ENCODE measurements around the gene GGCT.

GGCT gene

DNA sequence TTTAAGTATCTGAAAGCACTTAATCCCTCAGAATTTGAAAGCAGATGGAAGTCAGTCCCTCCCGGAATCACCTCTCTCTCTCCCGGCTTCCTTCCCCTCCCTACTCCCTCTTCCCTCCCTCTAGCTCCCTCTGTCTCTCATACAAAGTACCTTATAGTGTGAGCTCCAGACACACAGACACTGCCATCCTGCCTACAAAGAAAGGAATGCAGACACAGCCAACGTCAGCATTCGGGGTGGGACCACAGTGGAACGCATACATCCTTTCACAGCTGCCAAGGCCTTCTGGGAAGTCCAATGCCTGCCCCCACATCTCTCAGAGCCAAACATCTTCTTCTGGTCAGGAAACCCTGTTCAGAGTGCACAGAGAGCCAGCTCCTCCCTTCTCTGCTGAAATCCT is 35.3 kb downstream of the GGCT start:
- H3K9me3 ChIP-seq (ENCODE audit: control insufficient read depth, low read length): no peaks in the 10 kb centered on the region
- H3K4me3 ChIP-seq (ENCODE audit: extremely low read depth, insufficient read depth, low read length, poor library complexity, severe bottlenecking): no peak overlapping the region
- peak overlapping the region; percentile 73 for H3K27ac ChIP-seq (ENCODE audit: low read depth, low read length, severe bottlenecking)
- H3K36me3 ChIP-seq (ENCODE audit: control insufficient read depth, insufficient read depth, low read length): no peaks in the 10 kb centered on the region
- 4 to 9% methylated on average over 5 of the region's 5 CpGs for WGBS, 2 experiments (ENCODE audit: insufficient coverage in 2 of 2)
- peaks cover 35% of the 10 kb centered on the region for H3K4me1 ChIP-seq (ENCODE audit: control insufficient read depth, insufficient read depth, low read length, poor library complexity, severe bottlenecking)

DNA sequence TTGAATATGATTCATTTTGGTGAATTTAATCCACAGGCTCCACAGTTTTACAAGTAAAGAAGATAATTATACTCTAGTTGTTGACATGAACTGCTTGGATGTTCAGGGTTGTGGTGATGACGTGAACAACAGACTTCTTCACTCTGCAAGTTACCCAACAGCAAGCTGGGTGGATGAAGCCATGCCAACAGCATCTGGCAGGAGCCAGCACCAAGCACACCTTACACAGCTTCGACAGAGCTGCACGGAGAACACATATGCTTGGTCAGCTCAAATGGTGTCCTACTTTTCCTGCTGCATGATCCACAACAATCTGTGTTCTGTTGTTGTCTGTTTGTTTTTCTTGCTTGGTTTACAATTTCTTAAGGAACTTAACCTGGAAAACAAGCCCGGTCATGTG is 35.8 kb downstream of the GGCT start:
- peaks cover 40% of the 10 kb centered on the region for H3K4me1 ChIP-seq (ENCODE audit: control insufficient read depth, insufficient read depth, low read length, poor library complexity, severe bottlenecking)
- H3K36me3 ChIP-seq (ENCODE audit: control insufficient read depth, insufficient read depth, low read length): no peaks in the 10 kb centered on the region
- H3K27ac ChIP-seq (ENCODE audit: low read depth, low read length, severe bottlenecking): peak overlapping the region; percentile 73
- 73 to 94% methylated on average over 3 of the region's 4 CpGs for WGBS, 2 experiments (ENCODE audit: insufficient coverage in 2 of 2)
- H3K9me3 ChIP-seq (ENCODE audit: control insufficient read depth, low read length): no peaks in the 10 kb centered on the region
- H3K4me3 ChIP-seq (ENCODE audit: extremely low read depth, insufficient read depth, low read length, poor library complexity, severe bottlenecking): no peak overlapping the region

DNA sequence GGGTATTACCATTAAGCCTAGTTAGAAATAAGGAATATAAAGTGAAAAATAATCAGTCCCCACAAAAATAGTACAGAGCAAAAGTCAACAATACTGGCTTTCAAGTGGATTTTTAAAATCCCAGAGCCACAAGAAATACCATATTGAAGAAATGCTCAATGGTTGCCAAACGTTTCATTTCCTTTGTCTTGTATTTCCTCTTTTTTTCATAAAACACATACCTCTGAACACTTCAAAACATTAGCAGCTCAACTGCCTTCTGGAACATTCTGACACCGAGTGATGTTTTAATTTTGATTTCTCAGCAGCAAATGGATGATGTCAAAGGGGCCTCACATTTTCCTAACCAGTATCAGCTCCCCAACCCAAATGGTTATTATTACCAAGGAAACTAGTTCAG is 36.6 kb downstream of the GGCT start:
- no peak overlapping the region for H3K27ac ChIP-seq (ENCODE audit: low read depth, low read length, severe bottlenecking)
- H3K36me3 ChIP-seq (ENCODE audit: control insufficient read depth, insufficient read depth, low read length): no peaks in the 10 kb centered on the region
- peaks cover 41% of the 10 kb centered on the region for H3K4me1 ChIP-seq (ENCODE audit: control insufficient read depth, insufficient read depth, low read length, poor library complexity, severe bottlenecking)
- 95 to 100% methylated on average over 2 of the region's 2 CpGs for WGBS, 2 experiments (ENCODE audit: insufficient coverage in 2 of 2)
- H3K9me3 ChIP-seq (ENCODE audit: control insufficient read depth, low read length): no peaks in the 10 kb centered on the region
- no peak overlapping the region for H3K4me3 ChIP-seq (ENCODE audit: extremely low read depth, insufficient read depth, low read length, poor library complexity, severe bottlenecking)

DNA sequence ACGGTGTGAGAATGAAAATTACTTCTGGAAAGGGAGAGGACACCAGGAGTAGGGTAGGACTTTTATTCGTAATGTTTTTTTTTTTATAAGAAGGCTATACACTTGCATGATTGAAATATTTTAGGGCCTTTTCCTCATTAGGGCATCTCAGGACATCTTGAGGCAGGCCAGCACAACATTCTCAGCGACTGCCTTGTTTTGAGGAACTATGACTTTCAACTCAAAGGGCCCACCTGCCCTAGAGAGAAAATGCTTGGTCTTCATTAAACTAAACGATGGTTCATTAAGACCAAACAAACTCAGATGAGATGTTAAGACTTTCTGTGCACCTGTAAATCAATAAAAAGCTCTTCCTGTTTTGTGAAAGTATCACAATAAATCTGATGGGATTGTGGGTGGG is 37.4 kb downstream of the GGCT start:
- Histone ChIP-seq H3K4me1 (ENCODE audit: control insufficient read depth, insufficient read depth, low read length, poor library complexity, severe bottlenecking) (peaks cover 38% of the 10 kb centered on the region), H3K27ac (ENCODE audit: low read depth, low read length, severe bottlenecking) (no peak overlapping the region), H3K4me3 (ENCODE audit: extremely low read depth, insufficient read depth, low read length, poor library complexity, severe bottlenecking) (no peak overlapping the region), H3K9me3 (ENCODE audit: control insufficient read depth, low read length) (no peaks in the 10 kb centered on the region), H3K36me3 (ENCODE audit: control insufficient read depth, insufficient read depth, low read length) (no peaks in the 10 kb centered on the region)
- WGBS, 2 experiments (ENCODE audit: insufficient coverage in 2 of 2): 88 to 100% methylated on average over 1 to 3 of the region's 4 CpGs

DNA sequence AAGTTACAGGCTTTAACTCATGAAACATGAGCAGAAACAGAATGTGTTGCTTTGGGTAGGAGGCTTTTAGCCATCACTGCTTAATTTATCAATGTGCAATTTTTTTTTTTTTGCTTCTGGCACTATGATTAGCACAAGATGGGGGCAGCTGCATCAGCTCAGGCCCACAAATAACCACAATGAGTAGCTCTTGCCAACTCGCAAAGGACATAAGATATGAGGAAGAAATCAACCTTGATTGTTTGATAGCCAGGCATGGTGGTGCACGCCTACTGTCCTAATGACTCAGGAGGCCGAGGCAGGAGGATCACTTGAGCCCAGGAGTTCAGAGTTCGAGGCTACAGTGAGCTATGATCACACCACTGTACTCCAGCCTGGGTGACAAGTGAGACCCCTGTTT is 38.4 kb downstream of the GGCT start:
- Histone ChIP-seq H3K27ac (ENCODE audit: low read depth, low read length, severe bottlenecking) (no peak overlapping the region), H3K36me3 (ENCODE audit: control insufficient read depth, insufficient read depth, low read length) (no peaks in the 10 kb centered on the region), H3K4me3 (ENCODE audit: extremely low read depth, insufficient read depth, low read length, poor library complexity, severe bottlenecking) (no peak overlapping the region), H3K9me3 (ENCODE audit: control insufficient read depth, low read length) (no peaks in the 10 kb centered on the region), H3K4me1 (ENCODE audit: control insufficient read depth, insufficient read depth, low read length, poor library complexity, severe bottlenecking) (peaks cover 35% of the 10 kb centered on the region)
- WGBS, 2 experiments (ENCODE audit: insufficient coverage in 2 of 2): 87 to 90% methylated on average over 2 to 4 of the region's 4 CpGs

DNA sequence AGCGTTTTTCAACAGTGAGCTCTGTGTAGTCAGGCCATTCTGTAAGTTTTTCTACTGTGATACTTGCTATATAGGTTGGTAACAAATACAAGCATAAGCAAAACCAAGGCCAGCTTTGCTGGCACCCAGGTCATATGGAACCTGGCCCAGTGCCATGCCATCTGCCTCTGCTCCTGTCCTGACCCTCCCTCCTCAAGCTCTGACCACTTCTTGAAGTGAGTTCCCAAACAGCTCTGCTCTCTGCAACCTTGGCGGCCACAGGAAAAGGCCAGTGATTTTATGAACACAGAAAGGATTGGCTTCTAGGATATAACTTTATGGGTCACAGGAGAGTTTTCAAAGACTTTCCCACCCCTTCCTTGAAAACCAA is 38.8 kb downstream of the GGCT start:
- Histone ChIP-seq H3K9me3 (ENCODE audit: control insufficient read depth, low read length) (no peaks in the 10 kb centered on the region), H3K4me3 (ENCODE audit: extremely low read depth, insufficient read depth, low read length, poor library complexity, severe bottlenecking) (no peak overlapping the region), H3K4me1 (ENCODE audit: control insufficient read depth, insufficient read depth, low read length, poor library complexity, severe bottlenecking) (peaks cover 30% of the 10 kb centered on the region), H3K27ac (ENCODE audit: low read depth, low read length, severe bottlenecking) (no peak overlapping the region), H3K36me3 (ENCODE audit: control insufficient read depth, insufficient read depth, low read length) (no peaks in the 10 kb centered on the region)
- WGBS, 2 experiments (ENCODE audit: insufficient coverage in 2 of 2): 80% methylated on average over 1 of the region's 2 CpGs; no CpG with 5 or more reads in 1 of the 2 experiments

DNA sequence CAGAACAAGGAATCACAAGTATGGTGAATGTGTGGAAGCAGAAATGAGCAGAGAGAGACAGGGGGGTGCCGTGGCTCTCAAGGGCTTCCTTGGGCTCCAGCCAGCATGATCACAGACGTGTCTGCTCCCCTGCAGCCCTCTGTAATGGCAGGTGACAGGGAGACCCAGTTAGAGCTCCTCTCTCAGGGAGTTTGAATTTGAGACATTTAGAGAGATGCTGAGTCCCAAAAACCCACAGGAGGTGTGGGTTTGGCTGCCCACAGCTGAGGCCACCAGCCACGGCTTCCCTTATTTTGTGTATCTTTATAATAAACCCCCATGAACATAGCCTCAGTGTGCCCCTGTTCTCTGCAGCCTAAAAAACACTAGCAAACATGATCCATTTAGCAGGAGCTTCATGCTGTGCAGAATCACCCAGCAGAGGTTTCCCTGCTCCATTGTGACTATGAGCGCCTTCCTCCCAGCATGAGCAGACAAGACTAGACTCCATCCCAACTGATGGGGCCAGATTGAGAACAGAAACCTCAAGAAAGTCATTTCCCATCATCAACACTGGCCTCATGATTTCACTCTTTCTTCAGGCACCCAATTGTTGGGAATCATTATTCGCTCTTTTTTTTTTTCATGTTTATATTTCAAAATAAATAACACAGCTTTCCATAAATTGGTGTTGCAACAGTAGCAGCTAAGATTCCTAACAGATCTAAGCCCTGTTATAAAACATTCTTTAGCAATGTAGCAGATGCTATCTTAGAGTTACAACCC is 39.4 kb downstream of the GGCT start:
- peaks cover 29% of the 10 kb centered on the region for H3K4me1 ChIP-seq (ENCODE audit: control insufficient read depth, insufficient read depth, low read length, poor library complexity, severe bottlenecking)
- no peaks in the 10 kb centered on the region for H3K9me3 ChIP-seq (ENCODE audit: control insufficient read depth, low read length)
- no peak overlapping the region for H3K27ac ChIP-seq (ENCODE audit: low read depth, low read length, severe bottlenecking)
- no peaks in the 10 kb centered on the region for H3K36me3 ChIP-seq (ENCODE audit: control insufficient read depth, insufficient read depth, low read length)
- H3K4me3 ChIP-seq (ENCODE audit: extremely low read depth, insufficient read depth, low read length, poor library complexity, severe bottlenecking): no peak overlapping the region
- WGBS, 2 experiments (ENCODE audit: insufficient coverage in 2 of 2): 88 to 94% methylated on average over 2 of the region's 5 CpGs

DNA sequence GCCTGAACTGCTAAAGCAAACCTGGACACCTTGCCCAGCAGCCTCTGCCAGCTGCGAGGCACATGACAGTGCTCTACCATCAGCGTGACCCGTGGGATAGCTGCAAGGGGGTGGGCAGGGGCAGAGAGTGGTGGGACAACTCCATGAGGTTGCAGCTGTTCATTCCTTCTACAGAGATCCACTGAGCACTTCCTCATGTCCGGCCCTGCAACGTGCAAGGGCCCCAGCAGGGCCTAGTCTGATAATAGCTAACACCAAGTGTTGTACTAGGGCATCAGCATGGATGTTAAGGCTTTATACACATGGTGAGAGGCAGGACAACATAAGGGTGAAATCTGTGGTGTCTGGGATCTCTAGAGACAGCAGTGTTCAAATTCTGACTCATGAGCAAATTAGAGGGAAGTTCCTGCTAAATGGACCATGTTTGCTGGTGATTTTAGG is 40.4 kb downstream of the GGCT start:
- Histone ChIP-seq H3K27ac (ENCODE audit: low read depth, low read length, severe bottlenecking) (no peak overlapping the region), H3K4me3 (ENCODE audit: extremely low read depth, insufficient read depth, low read length, poor library complexity, severe bottlenecking) (no peak overlapping the region), H3K4me1 (ENCODE audit: control insufficient read depth, insufficient read depth, low read length, poor library complexity, severe bottlenecking) (peaks cover 23% of the 10 kb centered on the region), H3K9me3 (ENCODE audit: control insufficient read depth, low read length) (no peaks in the 10 kb centered on the region), H3K36me3 (ENCODE audit: control insufficient read depth, insufficient read depth, low read length) (no peaks in the 10 kb centered on the region)
- WGBS, 2 experiments (ENCODE audit: insufficient coverage in 2 of 2): 75 to 87% methylated on average over 5 of the region's 5 CpGs

DNA sequence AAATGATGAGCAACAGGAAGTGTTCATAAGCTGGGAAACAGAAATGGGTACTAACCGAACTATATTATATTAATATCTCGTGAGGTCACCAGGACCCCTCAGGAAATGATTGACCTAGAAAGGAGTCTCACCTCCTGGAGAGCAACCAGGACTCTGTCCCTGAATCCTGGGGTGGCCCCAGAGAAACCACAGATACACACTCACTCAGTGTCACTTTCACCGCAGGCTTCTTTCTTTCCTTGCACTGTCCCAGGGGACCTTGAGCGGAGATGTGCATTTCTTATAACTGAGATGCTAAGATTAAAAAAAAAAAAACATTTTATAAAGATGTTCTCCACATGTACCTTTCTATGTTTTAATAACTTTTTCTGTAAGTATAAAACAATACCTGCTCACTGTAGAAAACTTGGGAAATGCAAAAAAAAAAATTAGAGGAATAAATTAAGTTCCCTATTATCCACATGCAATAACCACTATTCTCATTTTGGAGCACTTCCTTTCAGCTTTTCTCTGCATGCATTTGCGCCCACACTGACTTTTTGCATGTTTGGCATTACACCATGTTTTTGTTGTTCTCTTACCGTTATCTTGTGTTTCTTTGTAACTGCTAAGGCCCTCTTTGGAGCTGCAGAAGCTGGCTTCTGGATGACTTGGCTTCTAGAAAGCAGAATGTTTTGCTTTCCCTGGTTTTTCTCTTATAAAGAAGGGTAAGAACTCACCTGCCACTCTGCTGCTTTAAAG is 41.1 kb downstream of the GGCT start:
- H3K4me3 ChIP-seq (ENCODE audit: extremely low read depth, insufficient read depth, low read length, poor library complexity, severe bottlenecking): no peak overlapping the region
- WGBS, 2 experiments (ENCODE audit: insufficient coverage in 2 of 2): 82 to 89% methylated on average over 2 to 3 of the region's 6 CpGs
- H3K27ac ChIP-seq (ENCODE audit: low read depth, low read length, severe bottlenecking): no peak overlapping the region

DNA sequence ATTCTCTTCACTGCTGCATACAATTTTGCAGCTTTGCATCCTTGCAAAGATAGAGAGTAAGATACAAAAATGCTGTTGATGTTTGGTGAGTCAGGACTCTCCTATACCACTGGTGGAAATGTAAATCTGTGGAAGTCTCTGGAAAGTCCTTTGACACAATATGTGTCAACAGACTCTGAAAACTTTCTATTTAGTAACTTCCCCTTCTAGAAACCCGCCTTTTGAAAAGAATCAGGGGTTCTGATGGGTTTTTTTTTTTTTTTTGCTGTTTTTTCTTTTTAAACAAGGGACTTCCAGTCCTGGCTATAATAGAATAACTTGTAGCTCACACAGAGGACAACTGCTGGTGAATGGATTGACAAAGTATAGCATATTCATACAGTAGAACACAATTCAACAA is 42.5 kb downstream of the GGCT start:
- H3K9me3 ChIP-seq (ENCODE audit: control insufficient read depth, low read length): no peaks in the 10 kb centered on the region
- peaks cover 23% of the 10 kb centered on the region for H3K4me1 ChIP-seq (ENCODE audit: control insufficient read depth, insufficient read depth, low read length, poor library complexity, severe bottlenecking)
- H3K36me3 ChIP-seq (ENCODE audit: control insufficient read depth, insufficient read depth, low read length): no peaks in the 10 kb centered on the region
- WGBS, 2 experiments (ENCODE audit: insufficient coverage in 2 of 2): no CpG with 5 or more reads among the region's 1 CpG
- no peak overlapping the region for H3K27ac ChIP-seq (ENCODE audit: low read depth, low read length, severe bottlenecking)
- H3K4me3 ChIP-seq (ENCODE audit: extremely low read depth, insufficient read depth, low read length, poor library complexity, severe bottlenecking): no peak overlapping the region

More for the DNA sequence above, 41.1 kb downstream of the GGCT start:
- H3K4me1 ChIP-seq (ENCODE audit: control insufficient read depth, insufficient read depth, low read length, poor library complexity, severe bottlenecking): peaks cover 17% of the 10 kb centered on the region
- no peaks in the 10 kb centered on the region for H3K9me3 ChIP-seq (ENCODE audit: control insufficient read depth, low read length)
- H3K36me3 ChIP-seq (ENCODE audit: control insufficient read depth, insufficient read depth, low read length): no peaks in the 10 kb centered on the region

DNA sequence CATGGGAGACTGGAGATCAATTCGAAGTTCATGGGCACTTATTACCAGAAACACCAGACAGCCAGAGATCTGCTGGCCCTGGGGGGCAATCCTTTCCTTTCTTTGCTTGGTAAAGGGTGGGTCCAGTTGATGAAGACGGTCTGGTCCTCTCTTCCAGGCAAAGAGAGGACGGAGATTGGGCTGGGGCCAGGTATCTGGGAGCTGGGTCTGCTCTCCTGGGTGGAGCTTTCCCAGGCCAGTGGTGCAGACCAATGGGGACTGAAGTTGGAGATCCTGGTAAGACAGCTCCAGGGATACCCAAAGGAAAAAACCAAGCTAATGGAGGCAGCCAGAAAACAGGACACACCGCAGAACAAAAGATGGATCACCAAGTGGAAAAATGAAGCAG is 44.4 kb downstream of the GGCT start:
- Histone ChIP-seq H3K9me3 (ENCODE audit: control insufficient read depth, low read length) (no peaks in the 10 kb centered on the region), H3K36me3 (ENCODE audit: control insufficient read depth, insufficient read depth, low read length) (peaks cover 13% of the 10 kb centered on the region), H3K4me1 (ENCODE audit: control insufficient read depth, insufficient read depth, low read length, poor library complexity, severe bottlenecking) (peaks cover 23% of the 10 kb centered on the region), H3K4me3 (ENCODE audit: extremely low read depth, insufficient read depth, low read length, poor library complexity, severe bottlenecking) (no peak overlapping the region), H3K27ac (ENCODE audit: low read depth, low read length, severe bottlenecking) (peak overlapping the region; percentile 61)
- WGBS, 2 experiments (ENCODE audit: insufficient coverage in 2 of 2): 92 to 100% methylated on average over 2 to 3 of the region's 4 CpGs

Data from mesodermal cell (in vitro differentiated cells).